GM12878 (cell line): Measurements from ENCODE around the gene FNDC3B. TPM values are rescaled to one million over a fixed set of nuclear protein-coding genes. Genes with fewer than 3 reads are reported as not detected.

ENCODE experiments used
- ATAC-seq: fragments of 200-7000 bp; cut with Tn5 transposase; 3 replicates; pipeline ENCODE4 v1.9.1; 2020; ENCODE audit warnings: mild to moderate bottlenecking, moderate library complexity
- BruUV-seq: library from RNA; stranded (reverse); fragments of 400-500 nt; replicated peaks from 2 replicates; lab custom pipeline; 2021; lab: Mats Ljungman, UMichigan
- CTCF ChIA-PET: fragments of 300-600 bp; sonication (Branson Sonifier 250); formaldehyde crosslinking; extraction: SDS; loops from one replicate; lab custom pipeline; 2021; ENCODE audit warnings: inconsistent platforms; lab: Yijun Ruan, JAX
- POLR2A ChIA-PET: fragments of 350-600 bp; formaldehyde crosslinking; extraction: SDS; loops from one replicate; lab custom pipeline; 2021; ENCODE audit warnings: inconsistent platforms; lab: Charles Lee
- RAD21 ChIA-PET: fragments of 300-600 bp; sonication (Branson Sonifier 250); formaldehyde crosslinking; loops from one replicate; lab custom pipeline; 2023; ENCODE audit warnings: antibody characterized with exemption; ENCODE audit not compliant: unreplicated experiment; lab: Charles Lee
- SMC1A ChIA-PET: fragments of 300-600 bp; sonication (Branson Sonifier 250); formaldehyde crosslinking; loops from one replicate; lab custom pipeline; 2023; ENCODE audit not compliant: unreplicated experiment, uncharacterized antibody; lab: Charles Lee
- DNase-seq: peaks from one replicate; pipeline ENCODE4 v3.0.0-alpha.2; 2011; ENCODE audit warnings: low read depth, low spot score
- FAIRE-seq: peaks from 3 replicates; lab custom pipeline; 2011; peaks lifted over from hg19 to GRCh38; lab: Jason Lieb, UNC
- H2AFZ ChIP-seq: 2 replicates; pipeline ENCODE4 v1.6.0; 2011; ENCODE audit warnings: low read depth, low read length, control low read depth; ENCODE audit not compliant: control insufficient read depth
- H3K27ac ChIP-seq: 2 replicates; pipeline ENCODE4 v1.5.1; 2011; ENCODE audit warnings: control low read depth; ENCODE audit not compliant: control insufficient read depth, insufficient read depth
- H3K27me3 ChIP-seq, 2 experiments: replicated peaks in 1 of 2; 2 replicates each; pipeline versions ENCODE4 v1.6.0 to v1.6.1; 2011; ENCODE audit warnings: low read length in 1 of 2; ENCODE audit not compliant: control insufficient read depth in 2 of 2, insufficient read depth in 2 of 2
- H3K36me3 ChIP-seq, 2 experiments: 2 replicates each; pipeline ENCODE4 v1.5.1; 2011; ENCODE audit warnings: low read length in 1 of 2; ENCODE audit not compliant: control insufficient read depth in 2 of 2, insufficient read depth in 2 of 2
- H3K4me1 ChIP-seq: 2 replicates; pipeline ENCODE4 v1.6.1; 2011; ENCODE audit warnings: mild to moderate bottlenecking, low read length, moderate library complexity, mixed read lengths; ENCODE audit not compliant: control insufficient read depth, insufficient read depth
- H3K4me2 ChIP-seq: 2 replicates; pipeline ENCODE4 v1.6.0; 2011; ENCODE audit warnings: control low read depth; ENCODE audit not compliant: control insufficient read depth, insufficient read depth
- H3K4me3 ChIP-seq: fragments of 200-600 bp; sonication (generic); 2 replicates; pipeline ENCODE4 v1.5.1; 2016
- H3K79me2 ChIP-seq: 2 replicates; pipeline ENCODE4 v1.6.0; 2011; ENCODE audit warnings: low read length; ENCODE audit not compliant: control insufficient read depth, insufficient read depth
- H3K9ac ChIP-seq: 2 replicates; pipeline ENCODE4 v1.8.0; 2011; ENCODE audit warnings: low read length, control low read depth, mixed read lengths; ENCODE audit not compliant: control insufficient read depth, insufficient read depth
- H3K9me3 ChIP-seq: replicated peaks from 3 replicates; pipeline ENCODE4 v1.5.1; 2011; ENCODE audit warnings: mild to moderate bottlenecking, low read length; ENCODE audit not compliant: control insufficient read depth, insufficient read depth
- H4K20me1 ChIP-seq: 2 replicates; pipeline ENCODE4 v1.6.0; 2011; ENCODE audit not compliant: control insufficient read depth, insufficient read depth
- EED ChIP-seq: sonication (generic); IDR thresholded peaks from 2 replicates; pipeline ENCODE4 v1.6.1; 2016; ENCODE audit warnings: antibody characterized with exemption, low read depth
- ETV6 ChIP-seq, 2 experiments: fragments of 450-650 bp in 1 of 2; IDR thresholded peaks in 1 of 2; conservative IDR thresholded peaks in 1 of 2; 2 replicates each; pipeline ENCODE4 v1.6.1; 2014; ENCODE audit warnings: antibody characterized with exemption in 1 of 2, borderline replicate concordance in 1 of 2, low read depth in 1 of 2, mild to moderate bottlenecking in 1 of 2, moderate library complexity in 1 of 2
- EZH2 ChIP-seq: IDR thresholded peaks from 2 replicates; pipeline ENCODE4 v1.6.1; 2012; ENCODE audit warnings: low read depth, mild to moderate bottlenecking, control low read depth, inconsistent platforms, low read length, borderline replicate concordance; ENCODE audit not compliant: control insufficient read depth
- GABPA ChIP-seq: IDR thresholded peaks from 2 replicates; pipeline ENCODE4 v1.6.1; 2014; ENCODE audit warnings: antibody characterized with exemption, low read depth, mild to moderate bottlenecking, inconsistent platforms
- HSF1 ChIP-seq: fragments of 150-350 bp; IDR thresholded peaks from 2 replicates; pipeline ENCODE4 v1.6.1; 2014; ENCODE audit warnings: mild to moderate bottlenecking, low read depth, low read length
- JUNB ChIP-seq: IDR thresholded peaks from 2 replicates; pipeline ENCODE4 v1.6.1; 2016; ENCODE audit warnings: antibody characterized with exemption, mild to moderate bottlenecking
- KAT2A ChIP-seq: conservative IDR thresholded peaks from 2 replicates; pipeline ENCODE4 v1.6.1; 2011; ENCODE audit warnings: low read depth, low read length; ENCODE audit not compliant: control insufficient read depth
- PAX8 ChIP-seq: fragments of 450-650 bp; IDR thresholded peaks from 2 replicates; pipeline ENCODE4 v1.6.1; 2017; ENCODE audit warnings: mild to moderate bottlenecking, moderate library complexity
- POLR2A ChIP-seq: IDR thresholded peaks from 2 replicates; pipeline ENCODE4 v1.6.1; 2011; ENCODE audit warnings: low read depth, mild to moderate bottlenecking, low read length
- POLR2AphosphoS5 ChIP-seq: IDR thresholded peaks from 2 replicates; pipeline ENCODE4 v1.6.1; 2011; ENCODE audit warnings: mild to moderate bottlenecking, low read length, inconsistent platforms
- SUPT20H ChIP-seq: IDR thresholded peaks from 2 replicates; pipeline ENCODE4 v1.6.1; 2011; ENCODE audit warnings: low read depth, mild to moderate bottlenecking, low read length, moderate library complexity, borderline replicate concordance; ENCODE audit not compliant: control insufficient read depth
- ZNF207 ChIP-seq: fragments of 450-650 bp; IDR thresholded peaks from 2 replicates; pipeline ENCODE4 v1.6.1; 2014; ENCODE audit warnings: antibody characterized with exemption, mild to moderate bottlenecking, borderline replicate concordance
- ZNF384 ChIP-seq: IDR thresholded peaks from 2 replicates; pipeline ENCODE4 v1.6.1; 2012; ENCODE audit warnings: low read depth, mild to moderate bottlenecking, low read length, improper control_type of control experiment, borderline replicate concordance
- WGBS: methylation state at CpG from one replicate; pipeline ENCODE4 v1.1.6; 2016; ENCODE audit warnings: low lambda C conversion rate; ENCODE audit not compliant: insufficient replicate concordance, insufficient coverage; ENCODE audit errors: missing lambda C conversion rate; 5-methylcytosine and 5-hydroxymethylcytosine counted together
- in situ Hi-C: fragments of 300-500 bp; cut with MboI; formaldehyde crosslinking; loops from 9 replicates; pipeline ENCODE4 v1.14.3; 2018; ENCODE audit warnings: mixed read lengths
- intact Hi-C: fragments of 100-400 bp; cut with micrococcal nuclease; formaldehyde crosslinking; loops from one replicate; pipeline ENCODE4 v1.14.2; 2022; ENCODE audit not compliant: unreplicated experiment
- polyA plus RNA-seq, 11 experiments: library from polyadenylated mRNA; depleted of rRNA in 4 of 11; unstranded in 6 of 11; stranded (reverse) in 5 of 11; fragments of >200 nt; fragmentation: Nextera tagmentation in 4 of 11; fragmentation: Illumina TruSeq in 1 of 11; extraction: Ambion mirVana in 4 of 11; extraction: Trizol in 1 of 11; gene quantifications; 1 replicate in 1 of 11; 2 replicates in 10 of 11; pipeline versions ENCODE4 v1.2.1 to v1.2.3, GENCODE V29; 2011 to 2016; ENCODE audit warnings: inconsistent platforms in 2 of 11, missing spikeins in 2 of 11, low read depth in 1 of 11
- total RNA-seq, 4 experiments: library from RNA; depleted of rRNA in 3 of 4; stranded (reverse); fragments of >200 nt in 3 of 4; fragmentation: Illumina TruSeq in 1 of 4; extraction: Trizol in 1 of 4; gene quantifications; 2 replicates each; pipeline versions ENCODE4 v1.2.1 to v1.2.3, GENCODE V29; 2013 to 2021
- TF ChIP-seq, protein P1 (sequence below): IDR thresholded peaks from 2 replicates; pipeline ENCODE4 v1.6.1; 2012; ENCODE audit warnings: low read length, inconsistent platforms

Gene FNDC3B
- total and polyA plus RNA-seq, 10 of the 15 experiments (the other 5 are each of a cell fraction or from before 2014, with no cell fraction given): 7.9 to 35.0 (median 18.5) TPM

- H3K79me2 ChIP-seq: peaks cover 60% of the 10 kb centered on the region
- DNase-seq (no peak), FAIRE-seq (no peak), ATAC-seq (no peak)
- no peak overlapping the region for H3K9ac ChIP-seq
- SMC1A ChIA-PET: interaction anchor here (0.6 to 10.8 kb wide), 14 partner anchors 8 to 228 kb away, joined by 3 to 169 read pairs (median 10); no protein-coding TSS in a partner anchor
- POLR2A ChIA-PET: interaction anchor here (0.6 to 1.6 kb wide), 9 partner anchors 9 to 827 kb away, joined by 3 to 13 read pairs (median 4); no protein-coding TSS in a partner anchor
- no peak overlapping the region for H2AFZ ChIP-seq
- 0 out of 4 replicates have a peak, but pooled peaks cover 0 to 3% of the 10 kb centered on the region in 2 experiments for H3K36me3 ChIP-seq
- H3K4me3 ChIP-seq: no peak overlapping the region
- BruUV-seq: no TSS peak
- WGBS: 93% methylated on average over 2 of the region's 2 CpGs
- no peaks in the 10 kb centered on the region for H3K9me3 ChIP-seq
- no peaks in the 10 kb centered on the region for H4K20me1 ChIP-seq
- intact Hi-C loops (no loop called here), in situ Hi-C loops (no loop called here)
- H3K27me3 ChIP-seq: no peaks in the 10 kb centered on the region
- peak overlapping the region; percentile 42 for H3K27ac ChIP-seq
- TF ChIP-seq POLR2AphosphoS5 (no peak), SUPT20H (no peak), POLR2A (no peak), ETV6 (conservative IDR thresholded peaks at IDR 0.05 in 1 of 2, IDR thresholded peaks at IDR 0.05 in 1 of 2; ENCODE audit: borderline replicate concordance in 1 of 2, low read depth in 1 of 2) (no peak), PAX8 (no peak), HSF1 (no peak), EED (no peak), JUNB (no peak), ZNF384 (no peak), KAT2A (no peak), ZNF207 (no peak), GABPA (no peak), EZH2 (no peak)
- TF ChIP-seq, protein P1, sequence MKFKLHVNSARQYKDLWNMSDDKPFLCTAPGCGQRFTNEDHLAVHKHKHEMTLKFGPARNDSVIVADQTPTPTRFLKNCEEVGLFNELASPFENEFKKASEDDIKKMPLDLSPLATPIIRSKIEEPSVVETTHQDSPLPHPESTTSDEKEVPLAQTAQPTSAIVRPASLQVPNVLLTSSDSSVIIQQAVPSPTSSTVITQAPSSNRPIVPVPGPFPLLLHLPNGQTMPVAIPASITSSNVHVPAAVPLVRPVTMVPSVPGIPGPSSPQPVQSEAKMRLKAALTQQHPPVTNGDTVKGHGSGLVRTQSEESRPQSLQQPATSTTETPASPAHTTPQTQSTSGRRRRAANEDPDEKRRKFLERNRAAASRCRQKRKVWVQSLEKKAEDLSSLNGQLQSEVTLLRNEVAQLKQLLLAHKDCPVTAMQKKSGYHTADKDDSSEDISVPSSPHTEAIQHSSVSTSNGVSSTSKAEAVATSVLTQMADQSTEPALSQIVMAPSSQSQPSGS: no peak
- CTCF ChIA-PET: interaction anchor here (0.6 to 4.4 kb wide), 6 partner anchors 9 to 600 kb away, joined by 3 to 30 read pairs (median 4); no protein-coding TSS in a partner anchor
- peaks cover 68% of the 10 kb centered on the region for H3K4me1 ChIP-seq
- RAD21 ChIA-PET: interaction anchor here (0.7 to 6.1 kb wide), 11 partner anchors 17 to 307 kb away, joined by 3 to 92 read pairs (median 3); partner anchors contain the start of gene FNDC3B
- peak overlapping the region; percentile 66 for H3K4me2 ChIP-seq
These were observed 65.2 kb downstream of the FNDC3B start for GRCh38 chr3:172104471-172105072.
